Measurements from ENCODE around the gene CCSER2. TPM values are rescaled to one million over a fixed set of nuclear protein-coding genes. Genes with fewer than 3 reads are reported as not detected.
A peak's percentile ranks its signal among the peaks of the same experiment; 100 is the strongest.
"Not testable (repeated sequence)": the region's sequence is repeated elsewhere in the genome, so short reads cannot be mapped to it uniquely, and the experiment has no call there.

The CCSER2 gene
- total and polyA plus RNA-seq, 2 experiments from 2014 or later: 30.6 to 76.8 TPM

DNA sequence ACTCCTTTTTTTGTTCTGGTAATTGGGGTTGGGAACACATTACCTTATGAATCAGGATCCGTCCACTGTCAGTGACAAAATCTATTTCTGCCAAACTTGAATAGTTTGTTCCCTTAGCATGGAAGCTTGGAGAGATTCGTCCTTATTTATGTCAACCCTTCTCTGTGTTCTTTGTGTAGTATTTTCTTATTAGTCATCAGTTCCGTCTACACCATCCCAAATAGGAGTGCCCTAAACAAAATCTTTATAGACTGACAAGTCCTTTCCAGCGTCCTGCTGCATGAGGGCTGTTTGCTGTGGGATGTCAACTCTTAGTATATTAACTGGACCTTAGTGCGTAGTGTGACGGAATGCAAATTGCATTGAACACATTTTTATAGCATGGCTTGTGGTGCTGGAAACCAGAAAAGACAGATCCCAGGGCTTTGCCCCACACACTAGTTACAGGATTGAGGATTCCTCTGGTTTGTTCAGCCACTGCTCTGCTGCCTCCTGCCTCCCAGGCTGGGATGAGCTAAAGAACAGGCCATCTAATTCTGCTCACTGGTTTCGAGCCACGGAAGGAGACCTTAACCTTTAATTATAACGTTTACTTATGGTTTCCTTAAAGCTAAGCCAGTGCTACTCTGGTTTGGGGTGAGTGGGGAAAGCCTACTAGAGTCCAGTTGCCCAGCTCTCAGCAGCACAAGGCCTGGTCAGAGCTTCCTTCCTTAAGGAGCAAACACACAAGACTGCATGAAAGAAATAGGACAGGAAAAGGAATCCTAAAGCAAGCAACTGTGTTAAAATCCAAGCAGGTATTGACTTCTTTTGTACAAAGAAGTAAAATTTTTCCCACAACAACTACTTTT, 194.4 kb downstream of the CCSER2 start:
- Histone ChIP-seq H3K9me2 (ENCODE audit: insufficient read depth) (no peaks in the 10 kb centered on the region), H3K4me2 (ENCODE audit: unreplicated experiment) (no peak overlapping the region), H3K4me3 (no peak overlapping the region), H3K27me3 (replicated peaks; ENCODE audit: insufficient read depth) (no peaks in the 10 kb centered on the region), H3K27ac (no peak overlapping the region), H3F3A (ENCODE audit: insufficient read depth) (no peaks in the 10 kb centered on the region), H3K9ac (no peak overlapping the region), H3K4me1 (ENCODE audit: insufficient read depth) (no peaks in the 10 kb centered on the region), H2AFZ (no peak overlapping the region), H4K20me1 (ENCODE audit: insufficient read depth) (no peaks in the 10 kb centered on the region), H3K79me2 (ENCODE audit: insufficient read depth) (no peaks in the 10 kb centered on the region), H3K36me3 (ENCODE audit: low read depth) (no peaks in the 10 kb centered on the region), H3K9me3 (ENCODE audit: low read depth) (no peaks in the 10 kb centered on the region)
- in situ Hi-C loops (cut with MboI): no loop called here
- DNase-seq: no peak
- TF ChIP-seq EZH2phosphoT487 (IDR thresholded peaks at IDR 0.05; ENCODE audit: insufficient read depth, low read depth) (no peak), EZH2 (IDR thresholded peaks at IDR 0.05; ENCODE audit: insufficient read depth, poor library complexity, severe bottlenecking) (no peak)
- WGBS, 2 experiments (ENCODE audit: low coverage in 1 of 2, low lambda C conversion rate in 2 of 2, missing lambda C conversion rate in 2 of 2): 52 to 55% methylated on average over 9 of the region's 9 CpGs

DNA sequence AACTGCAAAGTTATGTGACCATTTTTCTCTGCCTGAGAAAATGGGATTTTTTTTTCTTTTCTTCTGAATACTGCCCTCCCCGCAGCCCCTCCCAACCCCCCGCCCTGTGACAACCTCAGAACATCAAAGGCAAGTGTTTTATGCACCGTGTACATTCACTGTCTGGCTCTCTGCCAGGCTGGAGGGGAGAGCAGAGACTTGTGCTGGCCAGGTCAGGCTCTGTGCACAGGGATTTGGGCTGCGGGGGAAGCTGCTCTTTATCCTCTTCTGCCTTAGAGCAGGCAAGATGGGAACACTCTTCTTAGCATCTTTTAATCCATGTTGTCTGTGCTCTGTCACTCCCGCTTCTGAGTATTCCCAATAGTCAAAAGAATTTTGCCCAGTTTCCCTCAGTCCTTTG, 195.1 kb downstream of the CCSER2 start:
- peak; percentile 8 for DNase-seq
- no peak overlapping the region for H3K9ac ChIP-seq
- H3K27ac ChIP-seq: no peak overlapping the region
- H4K20me1 ChIP-seq (ENCODE audit: insufficient read depth): no peaks in the 10 kb centered on the region
- H3K4me2 ChIP-seq (ENCODE audit: unreplicated experiment): no peak overlapping the region
- no peak overlapping the region for H3K4me3 ChIP-seq
- TF ChIP-seq EZH2 (IDR thresholded peaks at IDR 0.05; ENCODE audit: insufficient read depth, poor library complexity, severe bottlenecking): no peak
- no peak for TF ChIP-seq EZH2phosphoT487 (IDR thresholded peaks at IDR 0.05; ENCODE audit: insufficient read depth, low read depth)
- no peaks in the 10 kb centered on the region for H3K79me2 ChIP-seq (ENCODE audit: insufficient read depth)
- WGBS, 2 experiments (ENCODE audit: low coverage in 1 of 2, low lambda C conversion rate in 2 of 2, missing lambda C conversion rate in 2 of 2): 40 to 47% methylated on average over 5 of the region's 5 CpGs
- H3F3A ChIP-seq (ENCODE audit: insufficient read depth): no peaks in the 10 kb centered on the region
- H3K27me3 ChIP-seq (replicated peaks; ENCODE audit: insufficient read depth): no peaks in the 10 kb centered on the region
- no peaks in the 10 kb centered on the region for H3K9me3 ChIP-seq (ENCODE audit: low read depth)
- in situ Hi-C loops (cut with MboI): no loop called here
- H2AFZ ChIP-seq: no peak overlapping the region
- H3K9me2 ChIP-seq (ENCODE audit: insufficient read depth): no peaks in the 10 kb centered on the region
- no peaks in the 10 kb centered on the region for H3K36me3 ChIP-seq (ENCODE audit: low read depth)
- H3K4me1 ChIP-seq (ENCODE audit: insufficient read depth): no peaks in the 10 kb centered on the region

DNA sequence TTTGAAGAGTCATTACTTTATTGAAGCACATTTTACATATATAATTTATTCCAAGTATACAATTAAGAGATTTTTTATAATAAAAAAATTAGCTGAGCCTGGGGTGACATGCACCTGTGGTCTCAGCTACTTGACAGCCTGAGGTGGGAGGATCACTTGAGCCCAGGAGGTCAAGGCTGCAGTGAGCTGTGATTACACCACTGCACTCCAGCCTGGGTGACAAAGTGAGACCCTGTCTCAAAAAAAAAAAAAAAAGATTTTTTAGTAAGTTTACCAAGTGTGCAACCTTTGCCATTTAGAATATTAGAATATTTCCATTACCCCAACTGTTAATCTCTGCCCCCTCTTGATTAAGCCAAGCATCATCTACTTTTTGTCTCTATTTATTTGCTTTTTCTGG, 196.0 kb downstream of the CCSER2 start:
- Histone ChIP-seq H3K4me1 (ENCODE audit: insufficient read depth) (no peaks in the 10 kb centered on the region), H2AFZ (no peak overlapping the region), H3K9ac (no peak overlapping the region), H3K36me3 (ENCODE audit: low read depth) (no peaks in the 10 kb centered on the region), H3K9me3 (ENCODE audit: low read depth) (no peaks in the 10 kb centered on the region), H3F3A (ENCODE audit: insufficient read depth) (no peaks in the 10 kb centered on the region), H4K20me1 (ENCODE audit: insufficient read depth) (no peaks in the 10 kb centered on the region), H3K4me3 (no peak overlapping the region), H3K4me2 (ENCODE audit: unreplicated experiment) (no peak overlapping the region), H3K9me2 (ENCODE audit: insufficient read depth) (no peaks in the 10 kb centered on the region), H3K27ac (no peak overlapping the region), H3K27me3 (replicated peaks; ENCODE audit: insufficient read depth) (no peaks in the 10 kb centered on the region), H3K79me2 (ENCODE audit: insufficient read depth) (no peaks in the 10 kb centered on the region)
- in situ Hi-C loops (cut with MboI): no loop called here
- no peak for DNase-seq
- TF ChIP-seq EZH2 (IDR thresholded peaks at IDR 0.05; ENCODE audit: insufficient read depth, poor library complexity, severe bottlenecking) (no peak), EZH2phosphoT487 (IDR thresholded peaks at IDR 0.05; ENCODE audit: insufficient read depth, low read depth) (no peak)

DNA sequence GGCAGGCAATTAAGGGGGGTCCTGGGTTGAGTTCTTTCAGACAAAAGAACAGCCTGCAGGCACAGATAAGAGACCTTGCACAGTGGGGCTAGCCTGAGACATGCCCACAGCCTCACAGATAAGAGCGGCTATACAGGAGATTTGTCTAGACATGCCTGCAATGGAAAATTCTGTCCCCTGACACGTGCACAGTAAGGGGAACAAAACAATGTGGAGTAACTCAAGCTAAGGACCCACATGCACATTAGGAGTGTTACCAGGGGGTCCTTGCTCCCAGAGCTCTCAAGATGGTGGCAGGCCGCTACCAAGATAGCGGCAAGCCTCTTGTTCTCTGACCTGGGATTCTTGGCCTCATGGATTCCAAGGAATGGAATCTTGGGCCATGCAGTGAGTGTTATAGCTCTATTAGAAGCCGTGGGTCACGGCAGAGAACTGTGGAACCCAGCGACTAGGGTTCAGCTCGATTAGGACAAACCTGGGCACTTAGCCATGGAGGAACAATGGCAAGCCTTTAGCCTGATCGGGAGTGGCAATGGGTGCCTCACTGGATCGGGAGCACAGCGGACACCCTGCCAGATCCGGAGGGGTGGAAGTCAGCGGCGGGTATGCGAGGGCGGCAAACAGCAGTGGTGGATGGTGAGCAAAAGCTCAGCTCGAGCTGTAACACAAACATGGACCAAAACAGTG, 196.9 kb downstream of the CCSER2 start:
- DNase-seq: no peak
- Histone ChIP-seq H2AFZ (no peak overlapping the region), H3K4me2 (ENCODE audit: unreplicated experiment) (no peak overlapping the region), H3K9me2 (ENCODE audit: insufficient read depth) (no peaks in the 10 kb centered on the region), H3K4me3 (no peak overlapping the region), H3K79me2 (ENCODE audit: insufficient read depth) (no peaks in the 10 kb centered on the region), H3K4me1 (ENCODE audit: insufficient read depth) (no peaks in the 10 kb centered on the region), H3K9ac (no peak overlapping the region), H4K20me1 (ENCODE audit: insufficient read depth) (no peaks in the 10 kb centered on the region), H3K27me3 (replicated peaks; ENCODE audit: insufficient read depth) (no peaks in the 10 kb centered on the region), H3K9me3 (ENCODE audit: low read depth) (no peaks in the 10 kb centered on the region), H3K27ac (no peak overlapping the region), H3F3A (ENCODE audit: insufficient read depth) (no peaks in the 10 kb centered on the region), H3K36me3 (ENCODE audit: low read depth) (no peaks in the 10 kb centered on the region)
- in situ Hi-C loops (cut with MboI): no loop called here
- no peak for TF ChIP-seq EZH2 (IDR thresholded peaks at IDR 0.05; ENCODE audit: insufficient read depth, poor library complexity, severe bottlenecking)
- 92% methylated on average over 17 of the region's 17 CpGs for WGBS, 2 experiments (ENCODE audit: low coverage in 1 of 2, low lambda C conversion rate in 2 of 2, missing lambda C conversion rate in 2 of 2)

DNA sequence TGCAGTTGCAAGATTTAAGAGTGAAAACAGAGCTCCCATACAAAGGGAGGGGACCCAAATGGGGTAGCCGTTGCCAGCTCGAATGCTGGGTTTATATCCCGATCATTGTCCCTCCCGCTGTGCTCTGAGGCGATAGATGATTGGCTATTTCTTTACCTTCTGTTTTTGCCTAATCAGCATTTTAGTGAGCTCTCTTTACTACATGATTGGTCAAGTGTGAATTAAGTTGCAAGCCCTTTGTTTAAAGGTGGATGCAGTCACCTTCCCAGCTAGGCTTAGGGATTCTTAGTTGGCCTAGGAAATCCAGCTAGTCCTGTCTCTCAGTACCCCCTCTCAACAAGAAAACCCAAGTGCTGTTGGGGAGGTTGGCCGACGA, 197.4 kb downstream of the CCSER2 start:
- in situ Hi-C loops (cut with MboI); H3K4me1 ChIP-seq (ENCODE audit: insufficient read depth); H3F3A ChIP-seq (ENCODE audit: insufficient read depth); H3K27ac ChIP-seq; H4K20me1 ChIP-seq (ENCODE audit: insufficient read depth); H3K27me3 ChIP-seq (replicated peaks; ENCODE audit: insufficient read depth); H3K4me2 ChIP-seq (ENCODE audit: unreplicated experiment); H3K9ac ChIP-seq; H3K9me2 ChIP-seq (ENCODE audit: insufficient read depth); H3K79me2 ChIP-seq (ENCODE audit: insufficient read depth); H3K36me3 ChIP-seq (ENCODE audit: low read depth); H3K4me3 ChIP-seq; H3K9me3 ChIP-seq (ENCODE audit: low read depth); DNase-seq; H2AFZ ChIP-seq: not testable (repeated sequence)
- 88 to 91% methylated on average over 7 of the region's 7 CpGs for WGBS, 2 experiments (ENCODE audit: low coverage in 1 of 2, low lambda C conversion rate in 2 of 2, missing lambda C conversion rate in 2 of 2)

DNA sequence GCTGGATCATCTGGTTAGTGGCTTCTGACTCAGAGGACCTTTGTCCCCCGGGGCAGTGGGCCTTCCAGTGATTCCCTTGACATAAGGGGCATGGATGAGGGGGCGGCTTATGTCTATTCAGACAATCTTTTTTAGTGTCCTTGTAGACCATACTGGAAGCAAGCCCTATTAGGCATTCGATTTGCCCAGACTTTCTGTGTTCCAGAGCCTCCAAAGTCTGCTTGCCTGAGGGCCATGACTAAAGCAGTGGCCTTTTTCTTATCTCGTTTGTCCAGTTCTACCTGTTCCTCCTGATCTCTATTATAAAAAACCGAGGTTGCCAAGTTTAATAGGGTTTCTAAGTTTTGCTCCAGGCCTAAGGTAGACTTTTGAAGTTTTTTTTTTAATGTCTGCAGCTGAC, 199.0 kb downstream of the CCSER2 start:
- H3K9ac ChIP-seq; H3K79me2 ChIP-seq (ENCODE audit: insufficient read depth); H3K4me3 ChIP-seq; H3K27me3 ChIP-seq (replicated peaks; ENCODE audit: insufficient read depth); H3K36me3 ChIP-seq (ENCODE audit: low read depth); H4K20me1 ChIP-seq (ENCODE audit: insufficient read depth); H3K4me1 ChIP-seq (ENCODE audit: insufficient read depth); H3K4me2 ChIP-seq (ENCODE audit: unreplicated experiment); DNase-seq; H3K9me3 ChIP-seq (ENCODE audit: low read depth); H3F3A ChIP-seq (ENCODE audit: insufficient read depth); H2AFZ ChIP-seq; H3K9me2 ChIP-seq (ENCODE audit: insufficient read depth); in situ Hi-C loops (cut with MboI); H3K27ac ChIP-seq: not testable (repeated sequence)
- 64 to 78% methylated on average over 5 of the region's 5 CpGs for WGBS, 2 experiments (ENCODE audit: low coverage in 1 of 2, low lambda C conversion rate in 2 of 2, missing lambda C conversion rate in 2 of 2)

DNA sequence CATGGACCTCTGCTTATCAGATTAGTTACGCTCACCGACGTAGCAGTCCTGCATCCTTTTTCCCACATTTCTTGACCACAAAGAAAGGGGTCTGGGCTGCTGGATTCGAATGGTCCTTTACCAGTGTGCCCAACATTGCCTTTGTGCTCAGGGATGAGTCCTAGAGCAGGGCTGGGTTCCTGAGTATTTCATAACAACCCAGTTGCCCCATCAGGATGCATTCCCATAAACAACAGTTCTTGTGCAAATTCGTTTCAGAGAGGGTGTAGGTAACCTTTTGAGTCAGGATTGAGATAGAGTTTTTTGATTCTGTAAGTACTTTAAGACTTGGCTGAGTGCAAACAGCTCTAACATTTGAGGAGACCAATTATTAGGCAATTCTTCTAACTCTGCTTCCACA, 200.1 kb downstream of the CCSER2 start:
- in situ Hi-C loops (cut with MboI); H3K4me3 ChIP-seq; H3K4me1 ChIP-seq (ENCODE audit: insufficient read depth); H3K79me2 ChIP-seq (ENCODE audit: insufficient read depth); H3K9me2 ChIP-seq (ENCODE audit: insufficient read depth); H3K9me3 ChIP-seq (ENCODE audit: low read depth); H4K20me1 ChIP-seq (ENCODE audit: insufficient read depth); H3K36me3 ChIP-seq (ENCODE audit: low read depth); H3K27ac ChIP-seq; H3F3A ChIP-seq (ENCODE audit: insufficient read depth); H3K27me3 ChIP-seq (replicated peaks; ENCODE audit: insufficient read depth); DNase-seq; H3K9ac ChIP-seq; H2AFZ ChIP-seq; H3K4me2 ChIP-seq (ENCODE audit: unreplicated experiment): not testable (repeated sequence)
- 64 to 66% methylated on average over 5 of the region's 5 CpGs for WGBS, 2 experiments (ENCODE audit: low coverage in 1 of 2, low lambda C conversion rate in 2 of 2, missing lambda C conversion rate in 2 of 2)
